ENCODE data around the gene RNF220.

GRCh38 chr1:44621841-44622286, 216.8 kb downstream of the RNF220 start:
- TF ChIP-seq PATZ1 (CRISPR knock-in tag; IDR thresholded peaks at IDR 0.05; ENCODE audit: borderline replicate concordance) = no peak
- no peak for TF ChIP-seq POU6F1 (CRISPR knock-in tag; IDR thresholded peaks at IDR 0.05; ENCODE audit: borderline replicate concordance, low read depth)
- TF ChIP-seq CSDC2 (CRISPR knock-in tag; IDR thresholded peaks at IDR 0.05) = no peak
- no peak for TF ChIP-seq PPARA (CRISPR knock-in tag; IDR thresholded peaks at IDR 0.05; ENCODE audit: borderline replicate concordance)
- no peak for TF ChIP-seq ZNF70 (CRISPR knock-in tag; IDR thresholded peaks at IDR 0.05)
- TF ChIP-seq TSHZ2 (CRISPR knock-in tag; IDR thresholded peaks at IDR 0.05) = no peak
- no peak for TF ChIP-seq RARB (CRISPR knock-in tag; IDR thresholded peaks at IDR 0.05)
- no peak for TF ChIP-seq CREB5 (CRISPR knock-in tag; IDR thresholded peaks at IDR 0.05; ENCODE audit: low read depth)
- no peak for TF ChIP-seq BACH2 (CRISPR knock-in tag; IDR thresholded peaks at IDR 0.05; ENCODE audit: borderline replicate concordance)
- TF ChIP-seq SNAI2 (CRISPR knock-in tag; IDR thresholded peaks at IDR 0.05) = no peak

All from SK-N-SH treated with all-trans-retinoic acid at 6 μM for 48 hours (cell line).